Tibial nerve (tissue), 4 donors: ENCODE data around the gene SRBD1. TPM values are rescaled to one million over a fixed set of nuclear protein-coding genes. Genes with fewer than 3 reads are reported as not detected.

ENCODE experiments used
- DNase-seq, 2 donors: peaks; one replicate each; pipeline ENCODE4 v3.0.0-alpha.2; 2019; ENCODE audit warnings: low spot score in 2 of 2
- H3K27ac ChIP-seq, 4 donors: fragments of 200-600 bp; sonication (generic) in 3 of 4; one replicate each; pipeline ENCODE4 v1.5.1; 2017 to 2019; ENCODE audit warnings: mild to moderate bottlenecking in 1 of 4
- H3K27me3 ChIP-seq, 2 donors: fragments of 200-600 bp; sonication (generic) in 1 of 2; one replicate each; pipeline versions ENCODE4 v1.5.1 to v1.6.0; 2017 to 2019
- H3K36me3 ChIP-seq, 3 donors: fragments of 200-600 bp; sonication (generic); one replicate each; pipeline ENCODE4 v1.5.1; 2018 to 2019
- H3K4me1 ChIP-seq, 4 donors: fragments of 200-600 bp; sonication (generic) in 3 of 4; one replicate each; pipeline ENCODE4 v1.5.1; 2017 to 2019
- H3K4me3 ChIP-seq, 4 donors: fragments of 200-600 bp; sonication (generic) in 3 of 4; one replicate each; pipeline ENCODE4 v1.5.1; 2017 to 2019; ENCODE audit warnings: mild to moderate bottlenecking in 1 of 4, moderate library complexity in 1 of 4
- H3K9me3 ChIP-seq, 4 donors: fragments of 200-600 bp; sonication (generic) in 3 of 4; one replicate each; pipeline ENCODE4 v1.5.1; 2017 to 2019
- CTCF ChIP-seq, 5 experiments: fragments of 200-600 bp in 3 of 5; fragments of 450-650 bp in 2 of 5; sonication (generic) in 3 of 5; IDR thresholded peaks; one replicate each; pipeline ENCODE4 v1.5.1; 2016 to 2019; ENCODE audit warnings: antibody characterized with exemption in 5 of 5, mild to moderate bottlenecking in 3 of 5, moderate library complexity in 2 of 5
- EP300 ChIP-seq, 2 donors: sonication (generic); formaldehyde crosslinking; IDR thresholded peaks; one replicate each; pipeline ENCODE4 v1.6.1; 2017; ENCODE audit warnings: antibody characterized with exemption in 2 of 2, mild to moderate bottlenecking in 1 of 2
- POLR2A ChIP-seq, 2 donors: fragments of 450-650 bp; IDR thresholded peaks; one replicate each; pipeline ENCODE4 v1.6.1; 2017; ENCODE audit warnings: antibody characterized with exemption in 2 of 2, mild to moderate bottlenecking in 2 of 2, moderate library complexity in 2 of 2
- WGBS, 2 donors: methylation state at CpG; one replicate each; pipeline ENCODE4 v1.1.5; 2018; 5-methylcytosine and 5-hydroxymethylcytosine counted together
- total RNA-seq, 4 donors: library from RNA; depleted of rRNA; stranded (reverse); fragments of >200 nt; gene quantifications; one replicate each; pipeline ENCODE4 v1.1.0, GENCODE V29; 2016

The SRBD1 gene, protein sequence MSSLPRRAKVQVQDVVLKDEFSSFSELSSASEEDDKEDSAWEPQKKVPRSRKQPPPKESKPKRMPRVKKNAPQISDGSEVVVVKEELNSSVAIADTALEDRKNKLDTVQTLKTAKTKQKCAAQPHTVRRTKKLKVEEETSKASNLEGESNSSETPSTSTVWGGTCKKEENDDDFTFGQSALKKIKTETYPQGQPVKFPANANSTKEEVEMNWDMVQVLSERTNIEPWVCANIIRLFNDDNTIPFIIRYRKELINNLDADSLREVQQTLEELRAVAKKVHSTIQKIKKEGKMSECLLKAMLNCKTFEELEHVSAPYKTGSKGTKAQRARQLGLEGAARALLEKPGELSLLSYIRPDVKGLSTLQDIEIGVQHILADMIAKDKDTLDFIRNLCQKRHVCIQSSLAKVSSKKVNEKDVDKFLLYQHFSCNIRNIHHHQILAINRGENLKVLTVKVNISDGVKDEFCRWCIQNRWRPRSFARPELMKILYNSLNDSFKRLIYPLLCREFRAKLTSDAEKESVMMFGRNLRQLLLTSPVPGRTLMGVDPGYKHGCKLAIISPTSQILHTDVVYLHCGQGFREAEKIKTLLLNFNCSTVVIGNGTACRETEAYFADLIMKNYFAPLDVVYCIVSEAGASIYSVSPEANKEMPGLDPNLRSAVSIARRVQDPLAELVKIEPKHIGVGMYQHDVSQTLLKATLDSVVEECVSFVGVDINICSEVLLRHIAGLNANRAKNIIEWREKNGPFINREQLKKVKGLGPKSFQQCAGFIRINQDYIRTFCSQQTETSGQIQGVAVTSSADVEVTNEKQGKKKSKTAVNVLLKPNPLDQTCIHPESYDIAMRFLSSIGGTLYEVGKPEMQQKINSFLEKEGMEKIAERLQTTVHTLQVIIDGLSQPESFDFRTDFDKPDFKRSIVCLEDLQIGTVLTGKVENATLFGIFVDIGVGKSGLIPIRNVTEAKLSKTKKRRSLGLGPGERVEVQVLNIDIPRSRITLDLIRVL
- total RNA-seq: 10 to 100 TPM; 14.7 to 36.7 (median 20.8) TPM

DNA sequence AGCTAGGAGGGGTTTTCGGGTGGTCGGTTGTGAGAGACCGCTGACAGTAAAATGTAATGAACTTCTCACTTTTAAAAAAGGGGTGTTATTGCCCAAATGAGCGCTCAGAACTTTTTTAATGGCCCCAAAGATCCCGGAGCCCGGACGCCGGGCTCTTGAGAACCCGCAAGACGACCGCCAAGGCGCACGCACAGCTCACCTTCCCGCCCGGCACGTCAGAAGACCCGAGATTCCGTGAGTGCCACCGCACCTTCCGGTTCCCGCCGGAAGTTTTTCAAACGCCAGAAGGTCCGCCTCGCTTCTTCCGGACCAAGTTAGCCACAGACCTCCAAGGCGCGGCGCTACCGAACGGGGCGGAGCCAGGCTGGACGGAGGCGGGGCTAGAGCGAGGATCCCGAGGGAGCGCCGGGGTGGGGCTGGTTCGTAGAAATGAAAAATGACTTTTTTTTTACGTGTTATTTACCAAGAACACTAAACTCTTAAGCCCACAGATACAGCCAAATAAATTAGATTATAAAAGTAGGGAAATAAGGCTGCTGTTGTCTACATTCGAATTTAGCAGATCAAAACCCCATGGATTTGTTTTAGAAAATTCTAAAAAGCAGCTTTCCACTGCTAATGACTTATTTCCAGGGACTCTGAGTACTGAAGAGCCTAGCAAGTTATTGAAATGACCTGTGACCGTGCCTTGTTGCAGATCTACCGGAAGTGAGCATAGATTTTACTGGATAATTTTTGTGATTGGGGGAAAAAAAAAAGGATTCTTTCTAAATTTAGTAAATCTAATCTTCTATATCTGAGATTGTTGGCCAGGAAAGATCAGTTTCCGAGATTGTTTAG is at the start of gene SRBD1:
TSS of gene SRBD1 (minus strand) at position 248 of the 840 bp plus-strand sequence. CDS start 5,826 bp downstream, outside the sequence.
- WGBS, 2 donors: 2% methylated on average over 44 of the region's 44 CpGs
- TF ChIP-seq CTCF (IDR thresholded peaks at IDR 0.05): peak in 2 of 5 experiments; percentile 35 to 39
- TF ChIP-seq EP300 (IDR thresholded peaks at IDR 0.05): peak; percentile 87
- peak; percentile 63 to 79 for TF ChIP-seq POLR2A (IDR thresholded peaks at IDR 0.05)
- peaks cover 0 to 45% (median 5%) of the 10 kb centered on the region in 4 donors for H3K4me1 ChIP-seq
- H3K27ac ChIP-seq: peak within 1 kb of the TSS; percentile 83 to 93 (median 87)
- H3K36me3 ChIP-seq: no peaks in the 10 kb centered on the region
- no peaks in the 10 kb centered on the region for H3K27me3 ChIP-seq
- DNase-seq: peak; percentile 89 to 90
- H3K4me3 ChIP-seq: peak within 1 kb of the TSS; percentile 64 to 78 (median 71)
- no peaks in the 10 kb centered on the region for H3K9me3 ChIP-seq

- H3K4me1 ChIP-seq: peaks cover 0 to 32% (median 6%) of the 10 kb centered on the region in 4 donors
- 84 to 95% methylated on average over 3 of the region's 3 CpGs for WGBS, 2 donors
- H3K27me3 ChIP-seq: no peaks in the 10 kb centered on the region
- H3K27ac ChIP-seq: no peak overlapping the region
- no peaks in the 10 kb centered on the region for H3K36me3 ChIP-seq
- no peak for DNase-seq
- no peak overlapping the region for H3K4me3 ChIP-seq
- no peak for TF ChIP-seq CTCF (IDR thresholded peaks at IDR 0.05)
- TF ChIP-seq EP300 (IDR thresholded peaks at IDR 0.05): no peak
- TF ChIP-seq POLR2A (IDR thresholded peaks at IDR 0.05): no peak
- no peaks in the 10 kb centered on the region for H3K9me3 ChIP-seq
These were observed 43.2 kb upstream of the SRBD1 start for GRCh38 chr2:45654250-45654649.

- Histone ChIP-seq H3K27me3 (no peaks in the 10 kb centered on the region), H3K4me1 (peaks cover 0 to 41% (median 7%) of the 10 kb centered on the region in 4 donors), H3K36me3 (no peaks in the 10 kb centered on the region), H3K4me3 (peak overlapping the region; percentile 71 to 88 (median 82)), H3K27ac (peak overlapping the region in 1 of 4 donors; percentile 99), H3K9me3 (no peaks in the 10 kb centered on the region)
- 65 to 70% methylated on average over 5 of the region's 5 CpGs for WGBS, 2 donors
- TF ChIP-seq POLR2A (IDR thresholded peaks at IDR 0.05): no peak
- no peak for DNase-seq
These were observed 42.3 kb upstream of the SRBD1 start for GRCh38 chr2:45653122-45653913.

DNA sequence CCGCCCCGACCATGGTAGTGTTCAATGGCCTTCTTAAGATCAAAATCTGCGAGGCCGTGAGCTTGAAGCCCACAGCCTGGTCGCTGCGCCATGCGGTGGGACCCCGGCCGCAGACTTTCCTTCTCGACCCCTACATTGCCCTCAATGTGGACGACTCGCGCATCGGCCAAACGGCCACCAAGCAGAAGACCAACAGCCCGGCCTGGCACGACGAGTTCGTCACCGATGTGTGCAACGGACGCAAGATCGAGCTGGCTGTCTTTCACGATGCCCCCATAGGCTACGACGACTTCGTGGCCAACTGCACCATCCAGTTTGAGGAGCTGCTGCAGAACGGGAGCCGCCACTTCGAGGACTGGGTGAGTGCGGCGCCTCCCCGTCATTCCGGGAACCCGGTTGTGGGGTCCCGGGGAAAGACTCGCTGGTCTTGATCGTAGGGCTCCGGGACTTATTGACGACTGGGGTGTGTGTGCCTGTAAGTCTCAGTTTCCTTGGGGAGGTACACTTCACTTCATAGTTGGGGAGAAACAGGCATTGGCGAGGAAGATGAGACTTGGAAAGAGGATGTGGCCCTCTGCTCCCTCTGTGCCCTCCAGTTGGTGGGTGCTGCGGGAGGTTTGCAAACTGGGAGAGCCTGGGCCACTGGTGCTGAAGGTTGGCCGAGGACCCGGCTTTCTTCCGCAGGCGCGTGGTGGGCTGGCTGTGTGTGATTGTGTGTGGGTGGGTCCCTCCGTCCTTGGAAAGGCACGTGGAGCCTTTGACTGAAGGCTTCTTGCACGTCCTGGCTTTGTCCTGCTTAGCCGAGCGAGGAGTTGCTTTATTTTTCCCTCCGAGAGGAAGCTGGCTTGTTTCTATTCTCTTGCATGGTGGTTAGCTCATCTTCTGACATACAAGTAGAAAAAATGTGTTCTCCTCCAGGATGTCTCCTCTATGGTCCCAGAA is 41.3 kb upstream of the SRBD1 start:
- H3K4me3 ChIP-seq: peak overlapping the region; percentile 71 to 88 (median 82)
- H3K9me3 ChIP-seq: no peaks in the 10 kb centered on the region
- H3K4me1 ChIP-seq: peaks cover 0 to 45% (median 7%) of the 10 kb centered on the region in 4 donors
- peak overlapping the region; percentile 95 to 99 (median 98) for H3K27ac ChIP-seq
- peak; percentile 18 to 36 for DNase-seq
- H3K27me3 ChIP-seq: no peaks in the 10 kb centered on the region
- TF ChIP-seq POLR2A (IDR thresholded peaks at IDR 0.05): no peak
- TF ChIP-seq EP300 (IDR thresholded peaks at IDR 0.05): peak in 1 of 2 donors; percentile 40
- WGBS, 2 donors: 1 to 2% methylated on average over 33 to 48 of the region's 53 CpGs
- no peaks in the 10 kb centered on the region for H3K36me3 ChIP-seq
